ENCODE data around the gene DGKZ.

DNA sequence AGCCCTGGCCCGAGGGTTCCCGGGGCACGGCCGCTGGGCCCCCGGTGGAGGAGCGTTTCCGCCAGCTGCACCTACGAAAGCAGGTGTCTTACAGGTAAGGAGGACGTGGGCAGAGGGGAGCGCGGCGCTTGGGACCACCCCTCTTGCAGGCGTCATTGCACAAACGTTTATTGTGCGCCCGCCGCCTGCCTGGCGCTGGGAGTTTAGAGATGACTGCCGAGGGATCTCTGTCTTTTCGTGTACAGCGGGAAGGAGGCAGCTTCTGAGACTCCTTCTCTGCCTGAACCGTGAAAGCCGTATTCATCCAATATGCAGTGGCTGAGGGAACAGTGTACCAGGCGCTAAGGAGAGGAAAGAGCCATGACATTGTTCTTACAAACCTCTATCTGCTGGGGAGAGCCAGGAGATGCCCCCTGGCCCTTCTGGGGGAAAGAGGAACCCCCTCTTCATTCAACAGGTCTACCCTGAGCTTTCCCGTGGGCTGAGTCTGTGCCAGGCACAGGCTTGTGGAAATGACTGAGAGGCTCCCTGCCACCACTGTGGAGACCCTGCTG lies 13.8 kb upstream of the DGKZ start:
- TF ChIP-seq, protein P1, sequence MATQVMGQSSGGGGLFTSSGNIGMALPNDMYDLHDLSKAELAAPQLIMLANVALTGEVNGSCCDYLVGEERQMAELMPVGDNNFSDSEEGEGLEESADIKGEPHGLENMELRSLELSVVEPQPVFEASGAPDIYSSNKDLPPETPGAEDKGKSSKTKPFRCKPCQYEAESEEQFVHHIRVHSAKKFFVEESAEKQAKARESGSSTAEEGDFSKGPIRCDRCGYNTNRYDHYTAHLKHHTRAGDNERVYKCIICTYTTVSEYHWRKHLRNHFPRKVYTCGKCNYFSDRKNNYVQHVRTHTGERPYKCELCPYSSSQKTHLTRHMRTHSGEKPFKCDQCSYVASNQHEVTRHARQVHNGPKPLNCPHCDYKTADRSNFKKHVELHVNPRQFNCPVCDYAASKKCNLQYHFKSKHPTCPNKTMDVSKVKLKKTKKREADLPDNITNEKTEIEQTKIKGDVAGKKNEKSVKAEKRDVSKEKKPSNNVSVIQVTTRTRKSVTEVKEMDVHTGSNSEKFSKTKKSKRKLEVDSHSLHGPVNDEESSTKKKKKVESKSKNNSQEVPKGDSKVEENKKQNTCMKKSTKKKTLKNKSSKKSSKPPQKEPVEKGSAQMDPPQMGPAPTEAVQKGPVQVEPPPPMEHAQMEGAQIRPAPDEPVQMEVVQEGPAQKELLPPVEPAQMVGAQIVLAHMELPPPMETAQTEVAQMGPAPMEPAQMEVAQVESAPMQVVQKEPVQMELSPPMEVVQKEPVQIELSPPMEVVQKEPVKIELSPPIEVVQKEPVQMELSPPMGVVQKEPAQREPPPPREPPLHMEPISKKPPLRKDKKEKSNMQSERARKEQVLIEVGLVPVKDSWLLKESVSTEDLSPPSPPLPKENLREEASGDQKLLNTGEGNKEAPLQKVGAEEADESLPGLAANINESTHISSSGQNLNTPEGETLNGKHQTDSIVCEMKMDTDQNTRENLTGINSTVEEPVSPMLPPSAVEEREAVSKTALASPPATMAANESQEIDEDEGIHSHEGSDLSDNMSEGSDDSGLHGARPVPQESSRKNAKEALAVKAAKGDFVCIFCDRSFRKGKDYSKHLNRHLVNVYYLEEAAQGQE (IDR thresholded peaks at IDR 0.05; ENCODE audit: insufficient replicate concordance, low read depth): no peak
- TF ChIP-seq CTCF (IDR thresholded peaks at IDR 0.05; ENCODE audit: insufficient read depth, low read length) (no peak), POLR2AphosphoS5 (IDR thresholded peaks at IDR 0.05; ENCODE audit: low read depth) (no peak), SPI1 (IDR thresholded peaks at IDR 0.05; ENCODE audit: borderline replicate concordance, low read depth) (peak; percentile 32; the same call in 1 of the 2 replicates)

Data from HL-60 (cell line).